HG03159 (cell line): ENCODE data around the gene TRMT2B.
"Not testable (repeated sequence)": the region's sequence is repeated elsewhere in the genome, so short reads cannot be mapped to it uniquely, and the experiment has no call there.

Source experiments
- ATAC-seq: cut with Tn5 transposase; IDR thresholded peaks from one replicate; pipeline ENCODE4 v1.9.1; 2021; ENCODE audit warnings: mild to moderate bottlenecking, moderate library complexity; ENCODE audit not compliant: unreplicated experiment

The TRMT2B gene

GRCh38 chrX:101012031-101012430 is 39.9 kb downstream of the TRMT2B start:
- ATAC-seq: not testable (repeated sequence)

- no peak for ATAC-seq
Observed at GRCh38 chrX:101009090-101009489, 42.8 kb downstream of the TRMT2B start.

- ATAC-seq: no peak
Observed at GRCh38 chrX:100999451-100999850, 52.5 kb downstream of the TRMT2B start.

- ATAC-seq: no peak
Observed at GRCh38 chrX:100995469-100995868, 56.4 kb downstream of the TRMT2B start.

- ATAC-seq: peak; percentile 90
Observed at GRCh38 chrX:100994352-100995281, 57.3 kb downstream of the TRMT2B start.

GRCh38 chrX:100990139-100990538 is 61.8 kb downstream of the TRMT2B start:
- no peak for ATAC-seq

GRCh38 chrX:100984818-100985217 is 67.1 kb downstream of the TRMT2B start:
- ATAC-seq: no peak

GRCh38 chrX:100981498-100981845 is 70.4 kb downstream of the TRMT2B start:
- ATAC-seq: not testable (repeated sequence)

- no peak for ATAC-seq
Observed at GRCh38 chrX:100980608-100981497, 71.1 kb downstream of the TRMT2B start.

- ATAC-seq: no peak
Observed at GRCh38 chrX:100979881-100980607, 71.9 kb downstream of the TRMT2B start.

- ATAC-seq: no peak
Observed at GRCh38 chrX:100976211-100976610, 75.7 kb downstream of the TRMT2B start.

GRCh38 chrX:100975212-100975611 is 76.7 kb downstream of the TRMT2B start:
- no peak for ATAC-seq

GRCh38 chrX:100973411-100973810 is 78.5 kb downstream of the TRMT2B start:
- ATAC-seq: no peak

GRCh38 chrX:100969936-100970335 is 82.0 kb downstream of the TRMT2B start:
- ATAC-seq: no peak

- no peak for ATAC-seq
Observed at GRCh38 chrX:100969408-100969807, 82.5 kb downstream of the TRMT2B start, which contains the start of gene ARL13A. ARL13A (plus strand) TSS chrX:100969708; CDS start chrX:100973690, 3,982 bp downstream.

GRCh38 chrX:100964362-100964761 is 87.5 kb downstream of the TRMT2B start:
- no peak for ATAC-seq

- no peak for ATAC-seq
Observed at GRCh38 chrX:100962811-100963210, 89.1 kb downstream of the TRMT2B start.
